PFSK-1 (cell line): ENCODE results near the gene WTAP.

ENCODE experiments used
- FOXP2 ChIP-seq: optimal IDR thresholded peaks from 2 replicates; pipeline ENCODE3; 2011; ENCODE audit warnings: borderline replicate concordance, control low read depth, inconsistent platforms; ENCODE audit not compliant: insufficient read depth; ENCODE audit errors: extremely low read length, extremely low read depth
- POLR2AphosphoS5 ChIP-seq: IDR thresholded peaks from 2 replicates; pipeline ENCODE4 v1.6.1; 2012; ENCODE audit warnings: low read depth, mild to moderate bottlenecking, control low read depth, low read length, moderate library complexity
- REST ChIP-seq, 2 experiments: IDR thresholded peaks; 2 replicates each; pipeline versions ENCODE4 v1.6.1 to v1.8.0; 2011 to 2012; ENCODE audit warnings: low read depth in 2 of 2, low read length in 2 of 2, control low read depth in 1 of 2, inconsistent platforms in 1 of 2, mild to moderate bottlenecking in 1 of 2, moderate library complexity in 1 of 2; ENCODE audit not compliant: insufficient read depth in 1 of 2
- SIN3A ChIP-seq: IDR thresholded peaks from 2 replicates; pipeline ENCODE4 v1.6.1; 2012; ENCODE audit warnings: mild to moderate bottlenecking, low read length, moderate library complexity, borderline replicate concordance; ENCODE audit not compliant: insufficient read depth
- TAF1 ChIP-seq: IDR thresholded peaks from 2 replicates; pipeline ENCODE4 v1.6.1; 2012; ENCODE audit warnings: low read length, control low read depth, borderline replicate concordance; ENCODE audit not compliant: insufficient read depth

The WTAP gene

GRCh38 chr6:159693894-159694545 lies 33.3 kb upstream of the WTAP start:
- TF ChIP-seq SIN3A (0 out of 2 replicates have a peak, but pooled peaks have one; percentile 19), FOXP2 (peak; percentile 38), TAF1 (no peak), POLR2AphosphoS5 (no peak)

- TF ChIP-seq FOXP2: no peak
- TF ChIP-seq SIN3A: no peak
- no peak for TF ChIP-seq POLR2AphosphoS5
- no peak for TF ChIP-seq REST (IDR thresholded peaks at IDR 0.05; ENCODE audit: insufficient read depth in 1 of 2, low read depth in 2 of 2, low read length in 2 of 2)
- no peak for TF ChIP-seq TAF1
Observed at GRCh38 chr6:159695984-159696383, 31.3 kb upstream of the WTAP start.

- TF ChIP-seq TAF1: no peak
- TF ChIP-seq POLR2AphosphoS5: no peak
- no peak for TF ChIP-seq REST (IDR thresholded peaks at IDR 0.05; ENCODE audit: insufficient read depth in 1 of 2, low read depth in 2 of 2, low read length in 2 of 2)
- no peak for TF ChIP-seq SIN3A
- TF ChIP-seq FOXP2: no peak
Observed at GRCh38 chr6:159700970-159701369, 26.3 kb upstream of the WTAP start.

- TF ChIP-seq TAF1 (no peak), FOXP2 (no peak), REST (IDR thresholded peaks at IDR 0.05; ENCODE audit: insufficient read depth in 1 of 2, low read depth in 2 of 2, low read length in 2 of 2) (no peak), SIN3A (no peak), POLR2AphosphoS5 (no peak)
Observed at GRCh38 chr6:159701413-159701999, 25.8 kb upstream of the WTAP start.

- TF ChIP-seq REST (IDR thresholded peaks at IDR 0.05; ENCODE audit: insufficient read depth in 1 of 2, low read depth in 2 of 2, low read length in 2 of 2): no peak
Observed at GRCh38 chr6:159713984-159714383, 13.3 kb upstream of the WTAP start.
